GM12864 (cell line): ENCODE results near the gene UBAP1.

Source experiments
- DNase-seq: peaks from one replicate; pipeline ENCODE4 v3.0.0-alpha.2; 2011; ENCODE audit warnings: low read depth
- H3K4me3 ChIP-seq: 2 replicates; pipeline ENCODE4 v1.5.1; 2011; ENCODE audit warnings: mild to moderate bottlenecking, low read depth, low read length, control low read depth
- TF ChIP-seq, protein P1 (sequence below): IDR thresholded peaks from 2 replicates; pipeline ENCODE4 v1.5.1; 2011; ENCODE audit warnings: low read depth, mild to moderate bottlenecking, moderate library complexity, low read length, control low read depth, inconsistent platforms; ENCODE audit errors: missing control alignments

The UBAP1 gene

DNA sequence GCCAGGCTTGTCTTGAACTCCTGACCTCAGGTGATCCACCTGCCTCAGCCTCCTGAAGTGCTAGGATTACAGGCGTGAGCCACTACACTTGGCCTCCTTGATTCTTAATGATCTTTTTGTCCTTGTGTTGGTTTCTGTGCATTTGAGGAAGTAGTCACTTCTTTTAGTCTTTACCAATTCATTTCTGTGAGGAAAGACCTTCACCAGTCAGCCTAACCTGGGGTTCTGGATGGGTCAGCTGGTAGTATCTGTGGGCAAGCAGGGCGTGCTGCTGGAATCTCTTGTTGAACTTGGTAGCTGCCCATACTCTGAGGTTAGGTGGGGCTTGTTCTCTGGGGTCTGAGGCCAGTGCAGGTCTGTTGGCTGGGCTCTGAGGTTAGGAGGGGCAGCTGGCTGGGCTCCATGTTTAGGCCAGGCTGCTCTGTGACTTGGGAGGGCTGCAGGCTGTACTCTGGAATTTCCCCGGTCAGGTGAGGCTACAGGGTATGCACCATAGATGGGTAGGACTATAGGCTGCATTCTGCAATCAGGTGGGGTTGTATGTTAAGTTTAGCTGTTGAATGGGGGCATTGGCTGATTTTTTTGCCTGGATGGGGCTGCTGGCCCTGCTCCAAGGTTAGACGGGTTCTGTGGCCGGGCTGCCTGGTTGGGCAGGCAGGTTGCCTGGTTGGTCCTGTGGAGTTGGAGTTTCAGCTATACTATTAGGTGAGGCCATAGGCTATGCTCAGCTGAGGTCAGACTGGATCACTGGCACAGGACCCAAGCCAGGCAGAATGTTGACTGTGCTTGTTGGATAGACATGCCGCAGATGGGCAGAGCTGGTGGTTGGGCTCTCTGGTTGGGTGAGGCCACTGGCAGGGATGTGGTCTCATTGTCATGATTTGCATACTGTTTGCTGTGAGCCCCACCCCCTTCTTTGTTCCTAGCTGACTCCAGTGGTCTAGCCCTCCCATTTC lies 19.2 kb downstream of the UBAP1 start:
- H3K4me3 ChIP-seq: no peak overlapping the region
- TF ChIP-seq, protein P1, sequence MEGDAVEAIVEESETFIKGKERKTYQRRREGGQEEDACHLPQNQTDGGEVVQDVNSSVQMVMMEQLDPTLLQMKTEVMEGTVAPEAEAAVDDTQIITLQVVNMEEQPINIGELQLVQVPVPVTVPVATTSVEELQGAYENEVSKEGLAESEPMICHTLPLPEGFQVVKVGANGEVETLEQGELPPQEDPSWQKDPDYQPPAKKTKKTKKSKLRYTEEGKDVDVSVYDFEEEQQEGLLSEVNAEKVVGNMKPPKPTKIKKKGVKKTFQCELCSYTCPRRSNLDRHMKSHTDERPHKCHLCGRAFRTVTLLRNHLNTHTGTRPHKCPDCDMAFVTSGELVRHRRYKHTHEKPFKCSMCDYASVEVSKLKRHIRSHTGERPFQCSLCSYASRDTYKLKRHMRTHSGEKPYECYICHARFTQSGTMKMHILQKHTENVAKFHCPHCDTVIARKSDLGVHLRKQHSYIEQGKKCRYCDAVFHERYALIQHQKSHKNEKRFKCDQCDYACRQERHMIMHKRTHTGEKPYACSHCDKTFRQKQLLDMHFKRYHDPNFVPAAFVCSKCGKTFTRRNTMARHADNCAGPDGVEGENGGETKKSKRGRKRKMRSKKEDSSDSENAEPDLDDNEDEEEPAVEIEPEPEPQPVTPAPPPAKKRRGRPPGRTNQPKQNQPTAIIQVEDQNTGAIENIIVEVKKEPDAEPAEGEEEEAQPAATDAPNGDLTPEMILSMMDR: no peak
- no peak for DNase-seq

DNA sequence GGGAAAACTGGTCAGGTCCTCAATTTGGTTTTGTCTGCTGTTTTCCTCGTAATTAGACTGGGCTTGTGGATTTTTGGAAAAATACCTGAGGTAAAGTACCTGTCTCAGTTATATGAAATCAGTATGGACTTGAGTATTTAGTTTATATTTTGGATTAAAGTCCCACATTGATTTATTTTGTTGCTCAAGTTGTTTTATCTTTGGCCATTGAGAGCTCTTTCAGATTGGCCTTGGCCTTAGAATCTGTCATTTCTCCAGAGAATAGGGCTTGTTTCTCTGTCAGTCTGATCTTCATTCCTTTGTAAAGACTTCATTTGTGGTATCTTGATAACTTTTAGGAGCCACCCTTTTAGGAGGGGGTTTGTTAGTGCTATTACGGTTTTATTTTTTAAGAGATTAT lies 21.2 kb downstream of the UBAP1 start:
- TF ChIP-seq, protein P1: no peak
- H3K4me3 ChIP-seq: no peak overlapping the region
- no peak for DNase-seq

DNA sequence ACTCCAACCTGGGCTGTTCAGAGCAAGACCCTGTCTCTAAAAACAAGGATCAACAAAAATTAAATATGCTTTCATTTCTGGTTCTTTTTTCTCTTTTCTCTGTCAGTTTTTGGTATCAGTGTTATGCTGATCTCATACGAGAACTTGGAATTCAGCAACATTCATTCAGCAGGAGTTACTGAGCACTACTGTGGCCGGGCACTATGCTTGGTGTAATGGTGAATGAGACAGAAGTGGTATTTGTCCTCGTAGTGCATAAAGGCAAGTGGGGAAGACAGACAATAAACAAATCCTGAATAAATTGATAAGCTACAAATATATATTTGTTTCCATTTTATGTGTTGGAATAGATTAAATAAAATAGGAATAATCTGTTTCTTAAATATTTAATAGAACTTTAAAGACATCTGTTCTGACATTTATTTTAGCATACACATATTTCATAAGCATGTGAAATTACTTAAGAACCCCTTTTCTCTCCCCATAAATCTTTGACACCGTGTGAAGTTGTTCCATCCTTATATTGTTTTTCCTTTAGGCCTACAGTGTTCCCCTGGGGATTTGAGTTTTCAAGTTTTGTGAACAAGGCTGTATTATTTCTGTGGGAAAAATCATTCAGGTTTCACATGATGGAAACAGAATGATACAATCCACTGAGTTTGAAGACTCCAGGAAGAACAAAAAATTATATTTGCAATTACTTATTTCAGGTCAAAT lies 24.6 kb downstream of the UBAP1 start:
- DNase-seq: no peak
- TF ChIP-seq, protein P1: no peak
- no peak overlapping the region for H3K4me3 ChIP-seq

DNA sequence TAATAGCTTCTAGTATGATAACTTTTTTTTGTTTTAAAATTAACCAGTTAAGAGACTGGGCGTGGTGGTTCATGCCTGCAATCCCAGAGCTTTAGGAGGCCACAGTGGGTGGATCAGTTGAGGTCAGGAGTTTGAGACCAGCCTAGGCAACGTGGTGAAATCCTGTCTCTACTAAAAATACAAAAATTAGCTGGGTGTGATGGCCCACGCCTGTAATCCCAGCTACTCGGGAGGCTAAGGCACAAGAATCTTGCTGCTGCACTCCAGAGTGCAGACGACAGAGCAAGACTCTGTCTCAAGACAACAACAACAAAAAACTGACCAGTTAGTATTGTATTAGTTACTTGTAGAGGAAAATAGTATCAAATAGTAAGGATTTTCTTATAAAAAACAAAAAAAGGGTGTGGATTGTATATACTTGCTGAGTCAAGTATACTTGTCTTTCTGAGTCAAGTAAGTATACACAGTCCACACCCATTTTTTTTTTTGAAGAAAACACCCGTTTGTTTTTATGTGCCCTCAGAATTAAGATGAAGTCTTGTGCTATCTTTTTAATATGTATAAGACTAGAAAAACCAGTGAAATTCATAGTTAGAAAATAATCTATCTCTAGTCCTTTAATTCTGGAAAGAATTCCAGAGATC lies 25.3 kb downstream of the UBAP1 start:
- no peak overlapping the region for H3K4me3 ChIP-seq
- TF ChIP-seq, protein P1: no peak
- no peak for DNase-seq

DNA sequence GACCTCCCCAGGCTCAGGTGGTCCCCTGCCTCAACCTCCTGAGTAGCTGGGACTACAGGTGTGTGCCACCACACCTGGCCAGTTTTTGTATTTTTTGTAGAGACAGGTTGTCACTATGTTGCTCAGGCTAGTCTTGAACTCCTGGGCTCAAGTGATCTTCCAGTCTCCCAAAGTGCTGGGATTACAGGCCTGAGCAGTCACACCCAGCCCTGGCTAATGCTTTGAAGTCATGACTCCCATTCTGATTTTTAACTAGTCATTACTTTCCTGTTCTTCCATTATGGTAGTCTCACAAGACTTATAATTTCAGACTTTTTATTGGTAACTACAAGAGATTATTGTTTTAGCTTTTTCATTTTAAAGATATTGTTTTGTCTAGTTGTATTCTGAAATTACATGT lies 26.3 kb downstream of the UBAP1 start:
- DNase-seq: no peak
- TF ChIP-seq, protein P1: no peak

DNA sequence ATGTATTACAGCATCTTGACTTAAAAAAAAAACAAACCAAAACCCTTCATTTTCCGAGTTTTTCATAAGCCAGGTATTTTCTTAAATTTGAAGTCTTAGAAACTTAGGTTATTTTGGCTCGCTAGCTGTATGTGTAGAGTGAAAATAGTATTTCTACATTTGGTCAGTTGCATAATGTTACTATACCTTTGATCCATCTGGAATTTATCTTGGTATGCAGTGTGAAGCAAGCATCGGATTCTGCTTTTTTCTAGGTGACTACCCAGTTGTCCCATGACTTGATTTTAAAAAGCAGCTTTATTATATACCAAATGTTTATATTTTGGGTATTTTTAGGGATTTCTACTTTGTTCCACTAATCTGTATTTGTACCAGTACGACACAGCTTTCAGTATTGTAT lies 27.7 kb downstream of the UBAP1 start:
- no peak for DNase-seq
- H3K4me3 ChIP-seq: no peak overlapping the region

More for the DNA sequence above, 26.3 kb downstream of the UBAP1 start:
- no peak overlapping the region for H3K4me3 ChIP-seq

More for the DNA sequence above, 27.7 kb downstream of the UBAP1 start:
- TF ChIP-seq, protein P1: no peak
